Measurements from ENCODE around the gene CAMK1D.

DNA sequence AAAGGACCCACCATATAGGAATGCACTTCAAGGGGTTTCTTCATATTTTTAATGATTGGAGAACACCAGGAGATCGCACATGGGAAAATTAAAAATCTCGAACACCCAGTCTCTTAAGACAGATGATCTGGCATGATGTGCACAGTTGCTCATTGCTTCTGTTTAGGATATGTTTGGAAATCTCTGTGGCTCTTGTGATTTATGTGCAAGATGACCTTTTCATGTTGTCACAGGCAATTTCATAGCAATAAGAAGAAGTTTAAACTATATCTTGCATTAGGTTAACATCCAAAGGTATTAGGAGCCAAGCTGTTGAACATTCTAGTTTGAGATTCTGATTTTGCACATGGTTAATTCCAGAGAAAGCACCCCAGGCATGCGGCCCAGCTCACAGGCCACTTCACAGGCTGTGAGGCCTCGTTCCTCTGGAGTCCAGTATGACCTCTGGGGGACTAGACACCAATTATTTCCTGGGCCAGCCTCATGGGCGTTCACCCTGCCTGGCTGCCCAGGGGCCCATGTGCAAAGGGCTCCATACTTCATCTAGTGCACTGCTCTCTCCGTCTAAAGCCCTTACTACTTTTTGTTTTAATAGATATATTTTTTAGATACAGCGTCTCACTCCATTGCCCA lies 28.4 kb downstream of the CAMK1D start:
- no peak for TF ChIP-seq SMC3 (IDR thresholded peaks at IDR 0.05; ENCODE audit: low read depth, low read length)
- TF ChIP-seq, protein P1, sequence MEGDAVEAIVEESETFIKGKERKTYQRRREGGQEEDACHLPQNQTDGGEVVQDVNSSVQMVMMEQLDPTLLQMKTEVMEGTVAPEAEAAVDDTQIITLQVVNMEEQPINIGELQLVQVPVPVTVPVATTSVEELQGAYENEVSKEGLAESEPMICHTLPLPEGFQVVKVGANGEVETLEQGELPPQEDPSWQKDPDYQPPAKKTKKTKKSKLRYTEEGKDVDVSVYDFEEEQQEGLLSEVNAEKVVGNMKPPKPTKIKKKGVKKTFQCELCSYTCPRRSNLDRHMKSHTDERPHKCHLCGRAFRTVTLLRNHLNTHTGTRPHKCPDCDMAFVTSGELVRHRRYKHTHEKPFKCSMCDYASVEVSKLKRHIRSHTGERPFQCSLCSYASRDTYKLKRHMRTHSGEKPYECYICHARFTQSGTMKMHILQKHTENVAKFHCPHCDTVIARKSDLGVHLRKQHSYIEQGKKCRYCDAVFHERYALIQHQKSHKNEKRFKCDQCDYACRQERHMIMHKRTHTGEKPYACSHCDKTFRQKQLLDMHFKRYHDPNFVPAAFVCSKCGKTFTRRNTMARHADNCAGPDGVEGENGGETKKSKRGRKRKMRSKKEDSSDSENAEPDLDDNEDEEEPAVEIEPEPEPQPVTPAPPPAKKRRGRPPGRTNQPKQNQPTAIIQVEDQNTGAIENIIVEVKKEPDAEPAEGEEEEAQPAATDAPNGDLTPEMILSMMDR (IDR thresholded peaks at IDR 0.05): no peak

All from SK-N-SH (cell line).